MCF 10A (cell line): ENCODE results near the gene CRELD2. TPM values are rescaled to one million over a fixed set of nuclear protein-coding genes. Genes with fewer than 3 reads are reported as not detected.

Experiments used
- BruUV-seq: library from RNA; stranded (reverse); fragments of 400-500 nt; replicated peaks from 2 replicates; lab custom pipeline; 2021; lab: Mats Ljungman, UMichigan
- CTCF ChIA-PET: fragments of 300-600 bp; sonication (Branson Sonifier 250); formaldehyde crosslinking; extraction: SDS; loops from one replicate; lab custom pipeline; 2021; ENCODE audit warnings: antibody characterized with exemption, inconsistent platforms; lab: Yijun Ruan, JAX
- POLR2A ChIA-PET: fragments of 300-600, 350-650 bp; sonication (Branson Sonifier 250); formaldehyde crosslinking; extraction: SDS; loops from one replicate; lab custom pipeline; 2020; ENCODE audit warnings: antibody characterized with exemption, inconsistent platforms; lab: Yijun Ruan, JAX
- DNase-seq: peaks from one replicate; pipeline ENCODE4 v3.0.0-alpha.2; 2018; ENCODE audit not compliant: unreplicated experiment
- H3K27ac Mint-ChIP-seq: one replicate; pipeline ENCODE4 v1.8.0; 2022; ENCODE audit warnings: mild to moderate bottlenecking, low read depth, mixed read lengths; ENCODE audit not compliant: unreplicated experiment
- H3K27me3 Mint-ChIP-seq: one replicate; pipeline ENCODE4 v1.8.0; 2022; ENCODE audit warnings: mixed read lengths; ENCODE audit not compliant: insufficient read depth, unreplicated experiment
- H3K36me3 Mint-ChIP-seq: one replicate; pipeline ENCODE4 v1.8.0; 2022; ENCODE audit warnings: mild to moderate bottlenecking, moderate library complexity, mixed read lengths; ENCODE audit not compliant: insufficient read depth, unreplicated experiment
- H3K4me1 Mint-ChIP-seq: one replicate; pipeline ENCODE4 v1.8.0; 2022; ENCODE audit warnings: mixed read lengths; ENCODE audit not compliant: insufficient read depth, unreplicated experiment
- H3K4me3 Mint-ChIP-seq: one replicate; pipeline ENCODE4 v1.8.0; 2022; ENCODE audit warnings: mild to moderate bottlenecking, moderate library complexity, mixed read lengths; ENCODE audit not compliant: unreplicated experiment
- H3K9me3 Mint-ChIP-seq: one replicate; pipeline ENCODE4 v1.8.0; 2022; ENCODE audit warnings: mixed read lengths; ENCODE audit not compliant: unreplicated experiment
- intact Hi-C: fragments of 100-400 bp; cut with micrococcal nuclease; formaldehyde crosslinking; loops from 2 replicates; pipeline ENCODE4 v1.14.1; 2022
- total RNA-seq: library from RNA; stranded (reverse); gene quantifications from 2 replicates; pipeline ENCODE4 v1.2.3, GENCODE V29; 2022
- TF ChIP-seq, protein P1 (sequence below): fragments of 200-600 bp; IDR thresholded peaks from one replicate; pipeline ENCODE4 v1.8.0; 2022; ENCODE audit warnings: antibody characterized with exemption, mild to moderate bottlenecking; ENCODE audit not compliant: unreplicated experiment

The CRELD2 gene
- total RNA-seq, 1 experiment from 2014 or later, result 70.7 TPM

DNA sequence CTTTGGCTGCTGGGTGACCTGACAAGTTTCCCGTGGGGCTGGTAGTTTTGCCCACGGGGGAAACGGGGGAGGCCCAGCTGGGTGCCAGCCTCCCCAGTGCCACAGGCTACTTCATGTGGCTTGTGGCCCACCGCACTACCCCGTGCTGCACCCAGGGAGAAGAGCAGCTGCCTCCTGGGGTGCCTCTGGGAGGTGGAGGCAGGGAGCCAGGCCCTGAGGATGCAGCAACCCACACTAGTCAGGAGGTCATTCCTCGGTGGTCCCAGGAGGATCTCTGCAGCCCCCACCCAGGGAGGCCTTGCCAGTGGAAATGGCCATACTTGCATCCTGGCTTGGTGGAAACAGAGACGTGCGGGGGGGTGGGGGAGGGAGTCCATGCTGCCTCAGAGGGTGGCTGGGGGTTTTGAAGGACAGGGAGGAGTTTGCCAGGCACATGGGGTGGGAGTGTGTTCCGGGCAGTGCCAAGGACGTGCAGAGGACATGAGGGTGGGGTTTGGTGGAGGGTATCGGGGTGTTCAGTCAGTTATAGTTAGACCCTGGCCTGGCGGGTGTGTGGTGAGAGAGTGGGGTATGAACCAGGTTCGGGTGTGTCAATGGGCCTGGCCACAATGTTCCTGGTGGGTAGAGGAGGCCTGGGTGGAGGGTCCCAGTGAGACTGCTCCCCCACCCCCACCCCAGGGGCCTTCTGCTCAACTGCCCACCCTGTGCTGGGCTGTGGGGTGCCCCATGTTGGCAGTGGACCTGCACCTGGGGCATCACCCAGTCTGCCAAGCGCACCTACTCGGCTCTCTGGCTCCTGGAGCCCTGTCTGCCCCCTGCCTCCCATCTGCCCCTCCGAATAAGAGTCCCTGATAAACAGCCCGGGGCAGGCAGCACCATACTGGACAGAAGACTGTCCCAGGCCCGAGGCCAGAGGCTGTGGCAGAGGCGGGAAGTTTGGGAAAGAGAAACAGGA lies 46.0 kb downstream of the CRELD2 start:
- intact Hi-C loops, result no loop called here
- Mint-ChIP-seq H3K27ac (peak overlapping the region; percentile 27), H3K27me3 (no peaks in the 10 kb centered on the region), H3K9me3 (no peaks in the 10 kb centered on the region), H3K36me3 (peaks cover 55% of the 10 kb centered on the region), H3K4me1 (peaks cover 5% of the 10 kb centered on the region), H3K4me3 (peak overlapping the region; percentile 90)
- CTCF ChIA-PET, result interaction anchor here (1.0 kb wide), 1 partner anchor 63 kb away, joined by 3 read pairs; no protein-coding TSS in a partner anchor
- BruUV-seq, result no TSS peak
- TF ChIP-seq, protein P1, sequence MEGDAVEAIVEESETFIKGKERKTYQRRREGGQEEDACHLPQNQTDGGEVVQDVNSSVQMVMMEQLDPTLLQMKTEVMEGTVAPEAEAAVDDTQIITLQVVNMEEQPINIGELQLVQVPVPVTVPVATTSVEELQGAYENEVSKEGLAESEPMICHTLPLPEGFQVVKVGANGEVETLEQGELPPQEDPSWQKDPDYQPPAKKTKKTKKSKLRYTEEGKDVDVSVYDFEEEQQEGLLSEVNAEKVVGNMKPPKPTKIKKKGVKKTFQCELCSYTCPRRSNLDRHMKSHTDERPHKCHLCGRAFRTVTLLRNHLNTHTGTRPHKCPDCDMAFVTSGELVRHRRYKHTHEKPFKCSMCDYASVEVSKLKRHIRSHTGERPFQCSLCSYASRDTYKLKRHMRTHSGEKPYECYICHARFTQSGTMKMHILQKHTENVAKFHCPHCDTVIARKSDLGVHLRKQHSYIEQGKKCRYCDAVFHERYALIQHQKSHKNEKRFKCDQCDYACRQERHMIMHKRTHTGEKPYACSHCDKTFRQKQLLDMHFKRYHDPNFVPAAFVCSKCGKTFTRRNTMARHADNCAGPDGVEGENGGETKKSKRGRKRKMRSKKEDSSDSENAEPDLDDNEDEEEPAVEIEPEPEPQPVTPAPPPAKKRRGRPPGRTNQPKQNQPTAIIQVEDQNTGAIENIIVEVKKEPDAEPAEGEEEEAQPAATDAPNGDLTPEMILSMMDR, result no peak
- POLR2A ChIA-PET, result interaction anchor here (0.6 to 6.1 kb wide), 3 partner anchors 13 to 63 kb away, joined by 4 to 73 read pairs (median 65); no protein-coding TSS in a partner anchor
- no peak for DNase-seq

DNA sequence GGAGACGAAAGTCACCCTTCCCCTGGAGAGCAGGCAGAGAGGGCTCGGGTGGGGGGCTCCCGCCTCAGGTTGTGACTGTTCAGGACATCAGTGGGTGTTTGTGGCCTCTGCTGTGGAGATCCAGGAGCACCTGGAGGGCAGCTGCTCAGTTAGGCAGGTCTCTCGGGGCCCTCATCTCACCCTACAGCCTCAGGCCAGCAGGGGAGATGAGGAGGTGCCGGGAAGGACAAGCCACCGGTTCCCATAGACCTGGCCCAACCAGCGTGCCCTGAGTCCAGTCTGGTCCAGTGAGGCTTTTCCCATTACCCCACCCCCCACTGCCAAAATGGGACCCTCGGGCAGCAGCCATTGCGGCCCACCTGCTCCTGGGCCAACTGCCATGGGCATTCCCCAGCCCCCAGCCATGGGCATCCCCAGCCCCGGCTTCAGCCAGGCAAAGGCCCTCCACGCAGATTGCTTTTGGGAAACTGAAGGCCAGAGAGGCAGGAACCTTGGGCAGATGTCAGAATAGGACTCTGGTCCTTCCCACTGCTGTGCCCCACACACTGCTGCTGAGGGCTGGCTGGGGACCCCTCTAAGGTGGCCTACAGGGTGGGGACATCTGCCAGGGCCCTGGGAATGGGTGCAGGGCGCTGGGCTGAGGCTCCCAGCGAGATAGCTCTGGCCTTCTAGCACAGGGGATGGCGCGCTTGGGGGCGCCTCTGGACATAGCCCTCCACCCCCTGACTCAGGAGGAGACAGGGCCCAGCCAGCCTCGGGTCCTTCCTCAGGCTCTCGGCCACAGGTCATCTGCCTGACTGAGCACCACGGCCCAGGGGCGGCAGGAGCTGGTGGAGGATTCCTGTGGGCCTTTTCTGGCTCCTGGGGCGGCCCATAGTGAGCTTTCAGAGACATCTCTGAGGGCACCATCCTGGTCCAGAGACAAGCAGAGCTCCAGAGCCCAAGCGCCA lies 46.9 kb downstream of the CRELD2 start:
- ChIA-PET CTCF (interaction anchor here (0.8 kb wide), 1 partner anchor 65 kb away, joined by 3 read pairs; no protein-coding TSS in a partner anchor), POLR2A (interaction anchor here (0.6 to 6.8 kb wide), 3 partner anchors 15 to 34 kb away, joined by 4 to 46 read pairs (median 5); no protein-coding TSS in a partner anchor)
- TF ChIP-seq, protein P1, result no peak
- intact Hi-C loops, result no loop called here
- Mint-ChIP-seq H3K9me3 (no peaks in the 10 kb centered on the region), H3K27ac (no peak overlapping the region), H3K36me3 (peaks cover 55% of the 10 kb centered on the region), H3K4me1 (peaks cover 6% of the 10 kb centered on the region), H3K4me3 (peak overlapping the region; percentile 90), H3K27me3 (no peaks in the 10 kb centered on the region)
- no TSS peak for BruUV-seq
- no peak for DNase-seq

GRCh38 chr22:49966041-49966773 lies 47.8 kb downstream of the CRELD2 start:
- ChIA-PET POLR2A (interaction anchor here (0.6 to 6.8 kb wide), 5 partner anchors 16 to 61 kb away, joined by 4 to 46 read pairs (median 5); no protein-coding TSS in a partner anchor), CTCF (interaction anchor here (0.8 to 1.5 kb wide), 3 partner anchors 36 to 65 kb away, joined by 3 to 12 read pairs (median 6); no protein-coding TSS in a partner anchor)
- Mint-ChIP-seq H3K4me3 (no peak overlapping the region), H3K27ac (no peak overlapping the region), H3K9me3 (no peaks in the 10 kb centered on the region), H3K36me3 (peaks cover 52% of the 10 kb centered on the region), H3K4me1 (peaks cover 11% of the 10 kb centered on the region), H3K27me3 (no peaks in the 10 kb centered on the region)
- no TSS peak for BruUV-seq
- intact Hi-C loops, result no loop called here
- no peak for DNase-seq
- TF ChIP-seq, protein P1, result no peak
